GM21367 (cell line): ENCODE results near the gene RAB31.
"Not testable (repeated sequence)": the region's sequence is repeated elsewhere in the genome, so short reads cannot be mapped to it uniquely, and the experiment has no call there.

Source experiments
- ATAC-seq: cut with Tn5 transposase; IDR thresholded peaks from one replicate; pipeline ENCODE4 v1.9.1; 2021; ENCODE audit not compliant: unreplicated experiment

RAB31 gene

GRCh38 chr18:9757827-9758621, 49.9 kb downstream of the RAB31 start:
- ATAC-seq = no peak

- ATAC-seq = no peak
Measured at GRCh38 chr18:9758624-9759075, 50.5 kb downstream of the RAB31 start.

GRCh38 chr18:9760641-9761040, 52.5 kb downstream of the RAB31 start:
- ATAC-seq = no peak

- ATAC-seq = no peak
Measured at GRCh38 chr18:9762526-9762925, 54.4 kb downstream of the RAB31 start.

GRCh38 chr18:9763157-9763556, 55.1 kb downstream of the RAB31 start:
- no peak for ATAC-seq

GRCh38 chr18:9764011-9764481, 55.9 kb downstream of the RAB31 start:
- no peak for ATAC-seq

GRCh38 chr18:9765501-9765900, 57.4 kb downstream of the RAB31 start:
- ATAC-seq = no peak

GRCh38 chr18:9766076-9766481, 58.0 kb downstream of the RAB31 start:
- no peak for ATAC-seq

- no peak for ATAC-seq
Measured at GRCh38 chr18:9766740-9767139, 58.6 kb downstream of the RAB31 start.

GRCh38 chr18:9768071-9768691, 60.1 kb downstream of the RAB31 start:
- ATAC-seq = not testable (repeated sequence)

GRCh38 chr18:9770111-9770510, 62.0 kb downstream of the RAB31 start:
- not testable (repeated sequence) for ATAC-seq

GRCh38 chr18:9771261-9771976, 63.3 kb downstream of the RAB31 start:
- ATAC-seq = no peak

GRCh38 chr18:9771977-9772660, 64.0 kb downstream of the RAB31 start:
- ATAC-seq = no peak

- ATAC-seq = no peak
Measured at GRCh38 chr18:9772847-9773677, 65.0 kb downstream of the RAB31 start.

- ATAC-seq = no peak
Measured at GRCh38 chr18:9774150-9774549, 66.0 kb downstream of the RAB31 start.

GRCh38 chr18:9775178-9775577, 67.1 kb downstream of the RAB31 start:
- no peak for ATAC-seq

GRCh38 chr18:9779630-9780029, 71.5 kb downstream of the RAB31 start:
- ATAC-seq = no peak

GRCh38 chr18:9782073-9782857, 74.2 kb downstream of the RAB31 start:
- no peak for ATAC-seq

- ATAC-seq = no peak
Measured at GRCh38 chr18:9786631-9787030, 78.5 kb downstream of the RAB31 start.
